Left ventricle myocardium superior (tissue), 1 donor: ENCODE data around the gene DCPS. TPM values are rescaled to one million over a fixed set of nuclear protein-coding genes. Genes with fewer than 3 reads are reported as not detected.
"Not testable (repeated sequence)": the region's sequence is repeated elsewhere in the genome, so short reads cannot be mapped to it uniquely, and the experiment has no call there.

Experiments
- ATAC-seq: fragments of 200-7000 bp; cut with Tn5 transposase; one replicate; pipeline ENCODE4 v1.9.1; 2020; ENCODE audit warnings: mild to moderate bottlenecking, moderate library complexity
- DNase-seq: peaks from one replicate; pipeline ENCODE4 v3.0.0-alpha.2; 2020
- intact Hi-C: fragments of 100-400 bp; cut with micrococcal nuclease; formaldehyde crosslinking; loops from one replicate; pipeline ENCODE4 v1.11.0; 2022
- total RNA-seq: library from RNA; stranded (reverse); fragmentation: NEBNext Ultra II Directional; extraction: Animal tissue kit (Norgen Biotek cat#: 25700); gene quantifications from one replicate; pipeline ENCODE4 v1.2.1, GENCODE V29; 2021
- donor health status: DM: no; HTN: yes; CAD: no; lungs with severe emphysema.

The DCPS gene
- total RNA-seq, 1 donor from 2014 or later = 11.1 TPM

GRCh38 chr11:126282361-126282735, 21.5 kb upstream of the DCPS start:
- intact Hi-C loops = no loop called here
- ATAC-seq (peak; percentile 84), DNase-seq (peak; percentile 74)

- DNase-seq (peak; percentile 88), ATAC-seq (peak; percentile 95)
- intact Hi-C loops = no loop called here
Measured at GRCh38 chr11:126282736-126283591, 20.9 kb upstream of the DCPS start, which contains the start of gene TIRAP. TIRAP (plus strand) TSS chr11:126283093; CDS start chr11:126290895, 7,802 bp downstream.

GRCh38 chr11:126284829-126285228, 19.0 kb upstream of the DCPS start:
- DNase-seq = no peak
- no peak for ATAC-seq
- intact Hi-C loops = no loop called here

DNA sequence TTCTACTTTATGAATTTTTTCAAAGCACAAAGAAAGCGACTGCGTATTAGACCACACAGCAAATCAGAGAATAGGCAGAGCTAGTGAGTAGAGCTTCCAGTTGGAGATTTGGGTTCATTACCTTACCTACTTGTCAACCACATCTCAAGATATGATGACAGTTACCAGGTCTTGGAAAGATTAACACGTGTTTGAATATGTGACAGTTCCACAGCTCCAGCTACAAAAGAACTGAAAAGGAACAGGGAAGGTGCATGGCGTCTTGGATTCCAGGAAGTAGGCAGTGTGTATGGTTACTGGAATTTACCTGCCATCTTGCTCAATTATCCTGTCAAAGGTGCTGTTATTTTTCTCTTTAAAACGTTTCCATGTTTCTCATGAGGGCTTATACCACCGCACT, 15.6 kb upstream of the DCPS start:
- intact Hi-C loops = no loop called here
- ATAC-seq (no peak), DNase-seq (no peak)

- DNase-seq = no peak
- intact Hi-C loops = no loop called here
- ATAC-seq = no peak
Measured at GRCh38 chr11:126290887-126291286, 13.0 kb upstream of the DCPS start.

DNA sequence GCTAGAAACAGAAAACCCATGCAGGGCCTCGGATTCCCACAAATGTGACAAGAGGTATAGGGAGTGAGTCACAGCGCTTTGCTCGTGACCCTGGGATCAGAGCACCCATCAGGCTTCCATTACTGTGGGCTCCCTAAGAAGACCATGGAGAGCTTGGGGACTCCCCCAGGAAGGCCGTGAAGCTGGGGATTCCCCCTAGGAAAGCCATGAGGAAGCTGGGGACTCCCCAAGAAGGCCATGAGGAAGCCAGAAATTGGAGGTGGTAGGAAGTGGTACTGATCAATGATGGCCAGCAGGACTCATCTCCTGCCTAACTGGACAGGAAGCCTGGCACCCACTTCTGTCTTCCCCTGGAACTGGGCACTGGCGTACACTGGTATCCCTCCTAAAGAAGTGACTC, 10.1 kb upstream of the DCPS start:
- intact Hi-C loops = no loop called here
- ATAC-seq (no peak), DNase-seq (no peak)

GRCh38 chr11:126297004-126297403, 6.9 kb upstream of the DCPS start:
- DNase-seq = no peak
- intact Hi-C loops = no loop called here
- no peak for ATAC-seq

DNA sequence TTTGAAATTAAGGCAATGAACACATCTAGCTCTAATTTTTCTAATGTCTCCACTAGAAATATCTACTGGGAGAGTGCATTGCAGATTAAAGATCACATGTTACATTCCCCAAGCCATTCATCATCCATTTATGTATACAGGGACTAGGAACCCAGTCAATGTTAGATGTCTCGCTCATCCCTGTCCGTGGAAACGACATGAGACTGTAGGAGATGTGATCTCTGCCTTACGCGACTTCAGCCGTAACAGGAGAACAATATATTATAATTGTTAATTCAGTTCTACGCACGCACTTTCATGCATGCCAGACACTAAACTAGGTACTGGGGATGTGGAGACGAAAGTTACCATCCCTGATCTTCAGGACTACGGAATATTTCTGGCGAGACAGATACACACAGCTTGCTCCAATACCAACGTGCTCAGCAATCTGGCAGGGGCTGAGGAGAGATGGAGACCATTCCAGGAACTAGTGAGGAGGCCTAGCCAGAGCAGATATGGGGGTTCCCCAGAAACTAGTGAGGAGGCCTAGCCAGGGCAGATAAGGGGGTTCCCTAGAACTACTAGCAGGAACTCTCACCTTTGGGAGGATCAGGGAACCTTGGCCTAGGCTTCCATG, 706 bp downstream of the DCPS start:
- intact Hi-C loops = no loop called here
- ATAC-seq (peak; percentile 13), DNase-seq (no peak)

DNA sequence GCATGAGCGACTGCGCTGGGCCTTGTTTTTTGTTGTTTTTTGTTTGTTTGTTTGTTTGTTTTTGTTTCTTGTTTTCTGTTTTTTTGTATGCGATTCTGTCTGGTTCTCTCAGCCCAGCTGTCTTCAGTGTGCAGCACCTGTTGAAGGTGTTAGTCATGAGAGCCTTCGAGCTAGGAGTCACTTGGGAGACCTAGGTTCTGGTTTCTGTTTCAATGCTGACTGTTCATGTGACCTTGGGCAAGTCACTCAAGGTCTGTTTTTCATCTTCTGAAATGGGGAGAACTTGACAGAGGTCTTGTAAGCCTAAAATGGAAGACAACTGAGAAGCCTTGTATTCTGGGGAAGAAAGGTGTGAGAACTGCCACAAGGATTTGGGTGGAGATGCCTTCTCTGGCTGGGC, 1.8 kb downstream of the DCPS start:
- no peak for ATAC-seq
- no peak for DNase-seq
- intact Hi-C loops = no loop called here

GRCh38 chr11:126307706-126308105, 3.8 kb downstream of the DCPS start:
- DNase-seq (no peak), ATAC-seq (no peak)
- intact Hi-C loops = no loop called here

DNA sequence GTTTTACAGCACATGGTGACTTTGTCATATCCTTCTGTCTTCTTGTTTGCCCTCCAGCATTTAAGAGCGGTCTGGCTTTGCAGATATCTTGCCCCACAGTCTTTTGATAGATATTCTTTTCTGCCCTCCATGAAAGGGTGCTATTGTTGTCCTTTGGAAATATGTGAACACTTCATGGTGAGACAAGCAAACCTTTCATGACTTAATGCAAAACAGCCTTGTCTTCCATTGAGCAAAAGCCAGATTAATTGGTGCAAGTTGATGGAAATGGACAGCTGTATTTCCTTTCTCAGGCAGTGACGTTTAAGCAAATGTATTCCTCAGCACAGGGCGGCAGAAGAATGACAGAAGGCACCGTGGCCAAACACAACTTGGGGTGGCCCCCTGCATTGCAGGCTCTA, 4.4 kb downstream of the DCPS start:
- no peak for DNase-seq
- intact Hi-C loops = no loop called here
- ATAC-seq = no peak

GRCh38 chr11:126308771-126309170, 4.9 kb downstream of the DCPS start:
- DNase-seq, intact Hi-C loops, ATAC-seq: not testable (repeated sequence)

GRCh38 chr11:126310200-126310991, 6.5 kb downstream of the DCPS start:
- DNase-seq = peak; percentile 86
- intact Hi-C loops = loop anchor here (1.0 to 10.0 kb wide), 2 partner anchors 124 to 170 kb away; no protein-coding TSS in a partner anchor
- ATAC-seq = peak; percentile 93

- ATAC-seq (peak; percentile 18), DNase-seq (no peak)
- intact Hi-C loops = loop anchor here (1.0 to 10.0 kb wide), 2 partner anchors 124 to 169 kb away; no protein-coding TSS in a partner anchor
Measured at GRCh38 chr11:126310992-126311310, 7.1 kb downstream of the DCPS start.

GRCh38 chr11:126311401-126312291, 7.8 kb downstream of the DCPS start:
- intact Hi-C loops = loop anchor here (10.0 kb wide), 1 partner anchor 123 kb away; no protein-coding TSS in a partner anchor
- ATAC-seq (no peak), DNase-seq (no peak)

DNA sequence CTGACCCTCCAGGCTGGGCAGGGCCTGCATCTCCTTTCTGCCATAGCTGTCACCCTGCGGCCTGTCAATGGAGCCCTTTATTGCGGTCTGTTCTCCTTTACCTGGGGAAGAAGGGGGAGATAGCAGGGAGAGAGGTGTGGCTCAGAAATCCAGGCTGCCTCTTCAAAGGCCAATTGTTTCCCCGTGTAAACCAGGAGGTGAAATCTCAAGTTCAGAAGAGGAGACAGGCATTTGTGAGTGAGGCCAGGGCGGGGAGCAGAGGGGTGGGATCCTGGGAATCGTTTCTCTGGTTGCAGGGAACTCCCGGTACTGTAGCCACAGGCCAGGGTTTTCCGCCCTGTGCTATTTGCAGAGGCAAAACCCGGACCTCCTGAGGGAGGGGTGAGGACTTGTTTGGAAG, 9.1 kb downstream of the DCPS start:
- DNase-seq = no peak
- no peak for ATAC-seq
- intact Hi-C loops = loop anchor here (10.0 kb wide), 1 partner anchor 122 kb away; no protein-coding TSS in a partner anchor

GRCh38 chr11:126313826-126314225, 10.0 kb downstream of the DCPS start:
- ATAC-seq (no peak), DNase-seq (no peak)
- intact Hi-C loops = loop anchor here (10.0 kb wide), 1 partner anchor 121 kb away; no protein-coding TSS in a partner anchor

DNA sequence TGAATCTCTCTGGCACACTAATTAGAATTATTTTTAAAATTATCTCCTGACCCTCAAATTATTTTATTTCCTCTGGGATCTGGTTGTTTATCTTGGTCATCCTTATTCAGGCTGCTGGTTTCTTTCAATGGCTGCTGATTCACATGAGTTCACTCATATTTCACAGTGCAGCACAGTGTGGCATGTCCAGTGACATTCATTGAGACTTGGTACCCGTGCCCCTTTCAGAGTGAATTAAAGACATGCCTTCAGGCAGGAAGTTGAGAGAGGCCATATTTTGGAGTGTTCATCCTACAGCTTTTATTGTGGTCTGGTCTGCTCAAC, 13.5 kb downstream of the DCPS start:
- ATAC-seq (peak; percentile 4), DNase-seq (no peak)
- intact Hi-C loops = loop anchor here (10.0 kb wide), 1 partner anchor 117 kb away; no protein-coding TSS in a partner anchor
